Fibroblast of pulmonary artery (primary cell): Measurements from ENCODE around the gene ITPRID1.
"Not testable (repeated sequence)": the region's sequence is repeated elsewhere in the genome, so short reads cannot be mapped to it uniquely, and the experiment has no call there.

Experiments used
- DNase-seq: peaks from one replicate; pipeline ENCODE4 v3.0.0-alpha.2; 2010; ENCODE audit warnings: low read depth
- H3K4me3 ChIP-seq: replicated peaks from 2 replicates; pipeline ENCODE4 v1.5.1; 2011; ENCODE audit warnings: low read depth, mild to moderate bottlenecking, control low read depth, low read length, moderate library complexity
- TF ChIP-seq, protein P1 (sequence below): IDR thresholded peaks from 2 replicates; pipeline ENCODE4 v1.5.1; 2011; ENCODE audit warnings: mild to moderate bottlenecking, control low read depth, low read length, inconsistent platforms; ENCODE audit errors: missing control alignments

The ITPRID1 gene

DNA sequence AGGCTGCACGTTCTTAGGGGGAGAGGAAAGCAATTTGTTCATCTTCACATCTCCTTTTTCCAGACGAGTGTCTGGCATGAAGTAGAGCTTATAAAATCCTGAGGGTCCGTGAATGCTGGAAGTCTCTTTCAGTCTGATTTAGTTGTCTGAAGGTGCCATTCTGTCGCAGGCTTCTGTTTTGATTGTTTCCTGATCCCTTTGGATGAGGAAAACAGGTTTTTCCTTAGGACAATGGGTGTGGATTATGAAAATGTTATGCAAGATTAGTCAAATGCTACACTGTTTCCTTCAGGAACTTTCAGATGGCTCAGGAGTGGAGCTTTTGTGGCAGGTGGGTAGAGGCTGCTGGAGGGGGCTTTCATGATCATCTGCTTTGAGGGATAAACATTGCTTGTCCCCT, at the start of gene ITPRID1:
ITPRID1 (plus strand) TSS at position 301 of the 400 bp plus-strand sequence. CDS start 38,935 bp downstream, outside the sequence.
- TF ChIP-seq, protein P1, sequence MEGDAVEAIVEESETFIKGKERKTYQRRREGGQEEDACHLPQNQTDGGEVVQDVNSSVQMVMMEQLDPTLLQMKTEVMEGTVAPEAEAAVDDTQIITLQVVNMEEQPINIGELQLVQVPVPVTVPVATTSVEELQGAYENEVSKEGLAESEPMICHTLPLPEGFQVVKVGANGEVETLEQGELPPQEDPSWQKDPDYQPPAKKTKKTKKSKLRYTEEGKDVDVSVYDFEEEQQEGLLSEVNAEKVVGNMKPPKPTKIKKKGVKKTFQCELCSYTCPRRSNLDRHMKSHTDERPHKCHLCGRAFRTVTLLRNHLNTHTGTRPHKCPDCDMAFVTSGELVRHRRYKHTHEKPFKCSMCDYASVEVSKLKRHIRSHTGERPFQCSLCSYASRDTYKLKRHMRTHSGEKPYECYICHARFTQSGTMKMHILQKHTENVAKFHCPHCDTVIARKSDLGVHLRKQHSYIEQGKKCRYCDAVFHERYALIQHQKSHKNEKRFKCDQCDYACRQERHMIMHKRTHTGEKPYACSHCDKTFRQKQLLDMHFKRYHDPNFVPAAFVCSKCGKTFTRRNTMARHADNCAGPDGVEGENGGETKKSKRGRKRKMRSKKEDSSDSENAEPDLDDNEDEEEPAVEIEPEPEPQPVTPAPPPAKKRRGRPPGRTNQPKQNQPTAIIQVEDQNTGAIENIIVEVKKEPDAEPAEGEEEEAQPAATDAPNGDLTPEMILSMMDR, result no peak
- DNase-seq, result no peak
- H3K4me3 ChIP-seq, result no peak within 1 kb of the TSS

DNA sequence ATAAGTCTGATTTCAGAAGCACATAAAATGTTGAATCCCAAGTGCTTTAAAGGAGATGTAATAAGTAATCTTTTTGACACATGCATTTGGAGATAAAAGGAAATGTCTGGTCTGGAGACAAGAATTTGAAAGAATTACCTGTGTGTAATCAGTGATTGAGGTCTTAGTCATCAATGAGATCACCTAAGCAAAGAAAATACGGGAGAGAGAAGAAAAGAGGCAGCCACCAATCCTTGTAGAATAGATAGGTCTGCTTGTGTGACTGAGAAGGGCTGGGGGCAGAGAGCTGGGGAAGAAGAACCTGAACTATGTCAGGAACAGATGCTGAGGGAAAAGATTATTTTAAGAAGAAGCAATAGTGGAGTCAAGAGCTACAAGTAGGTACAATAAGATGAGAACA, 49.3 kb upstream of the ITPRID1 start:
- no peak for DNase-seq
- TF ChIP-seq, protein P1, result no peak
- no peak overlapping the region for H3K4me3 ChIP-seq

GRCh38 chr7:31465285-31465684, 48.6 kb upstream of the ITPRID1 start:
- no peak overlapping the region for H3K4me3 ChIP-seq
- TF ChIP-seq, protein P1, result no peak
- DNase-seq, result no peak

GRCh38 chr7:31466036-31466435, 47.9 kb upstream of the ITPRID1 start:
- no peak for DNase-seq
- TF ChIP-seq, protein P1, result no peak
- no peak overlapping the region for H3K4me3 ChIP-seq

DNA sequence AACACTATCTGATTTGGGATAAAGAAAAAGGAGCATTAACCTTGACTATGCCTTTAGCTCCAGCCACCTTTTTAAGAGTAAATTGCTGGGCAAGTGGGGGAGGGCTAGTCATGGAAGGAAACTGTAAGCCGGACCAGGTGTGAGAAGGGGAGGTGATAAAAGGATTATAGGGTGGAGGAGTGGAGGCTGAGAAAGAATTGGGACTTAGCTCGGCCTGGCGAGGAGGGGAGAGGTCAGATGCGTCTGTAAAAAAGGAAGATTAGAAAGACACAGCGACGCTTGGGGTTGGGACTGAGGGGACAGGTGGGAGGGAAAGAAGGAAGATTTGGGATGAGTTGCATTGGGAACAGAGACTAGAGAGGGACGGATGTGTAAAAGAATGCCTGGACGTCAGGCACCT, 43.0 kb upstream of the ITPRID1 start:
- not testable (repeated sequence) for H3K4me3 ChIP-seq, DNase-seq

DNA sequence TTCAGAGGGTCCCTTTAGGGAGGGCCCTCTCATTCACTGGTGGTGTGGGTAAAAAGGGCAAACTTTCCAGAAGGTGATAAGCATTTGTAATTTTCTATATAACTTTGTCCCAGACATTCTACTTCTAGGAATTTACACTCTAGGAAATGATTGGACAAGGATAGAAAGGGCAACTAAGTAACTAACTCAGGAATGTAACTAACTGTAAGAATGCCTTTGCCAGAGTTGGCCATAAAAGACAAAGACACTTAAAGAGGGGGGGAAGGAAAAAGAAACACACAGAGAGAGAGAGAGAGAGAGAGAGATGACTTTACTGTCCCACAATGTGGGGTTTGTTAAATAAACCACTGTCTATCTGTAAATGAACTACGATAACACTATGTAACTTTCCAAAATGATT, 38.5 kb upstream of the ITPRID1 start:
- no peak for DNase-seq
- TF ChIP-seq, protein P1, result no peak
- H3K4me3 ChIP-seq, result no peak overlapping the region

DNA sequence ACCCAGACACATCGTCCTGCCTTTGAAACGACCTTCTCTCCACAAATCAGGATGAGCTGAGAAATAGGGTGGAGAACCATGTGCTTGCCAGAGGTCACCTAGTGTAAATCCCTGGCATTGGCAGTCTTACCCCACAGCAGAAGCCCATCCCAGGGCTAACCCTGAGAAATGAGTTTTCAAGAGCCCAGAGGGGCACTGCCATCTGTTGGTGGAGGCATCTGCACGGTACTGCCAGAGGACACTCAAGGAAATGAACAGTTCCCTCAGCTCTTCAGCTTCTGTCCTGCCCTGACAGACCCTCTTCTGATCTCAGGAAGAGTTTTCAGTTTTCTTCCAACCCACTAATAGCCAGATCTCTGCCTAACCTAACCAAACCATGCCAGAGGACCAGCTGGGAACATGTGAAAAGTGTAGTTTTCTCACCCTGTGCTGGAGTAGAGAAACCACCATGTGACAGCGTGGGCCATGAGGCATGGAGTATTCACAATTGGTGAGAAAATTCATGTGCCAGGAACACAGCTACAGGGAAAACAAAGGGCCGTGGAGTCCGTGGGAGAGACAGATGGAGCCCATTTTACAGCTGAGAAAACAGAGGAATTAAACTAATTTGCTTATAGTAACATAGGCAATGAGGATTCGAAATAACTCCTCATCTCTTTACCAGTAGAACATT, 37.7 kb upstream of the ITPRID1 start:
- DNase-seq, result no peak
- no peak overlapping the region for H3K4me3 ChIP-seq
- TF ChIP-seq, protein P1, result no peak
